Astrocyte (in vitro differentiated cells and primary cell): Measurements from ENCODE around the gene COX6B1. TPM values are rescaled to one million over a fixed set of nuclear protein-coding genes. Genes with fewer than 3 reads are reported as not detected.

ENCODE experiments used
- DNase-seq: peaks from one replicate; pipeline ENCODE4 v3.0.0-alpha.2; 2010; ENCODE audit warnings: low read depth
- FAIRE-seq: peaks from 2 replicates; lab custom pipeline; 2011; peaks lifted over from hg19 to GRCh38; lab: Jason Lieb, UNC
- H2AFZ ChIP-seq: 2 replicates; pipeline ENCODE4 v1.6.0; 2012; ENCODE audit warnings: low read depth, low read length, inconsistent platforms
- H3K27ac ChIP-seq: 2 replicates; pipeline ENCODE4 v1.5.1; 2011; ENCODE audit warnings: low read depth, low read length, inconsistent platforms
- H3K27me3 ChIP-seq: 2 replicates; pipeline ENCODE4 v1.6.0; 2011; ENCODE audit warnings: low read length, inconsistent platforms; ENCODE audit not compliant: insufficient read depth
- H3K36me3 ChIP-seq: 2 replicates; pipeline ENCODE4 v1.5.1; 2011; ENCODE audit warnings: low read length, inconsistent platforms; ENCODE audit not compliant: insufficient read depth
- H3K4me1 ChIP-seq: 2 replicates; pipeline ENCODE4 v1.5.1; 2011; ENCODE audit warnings: low read length, inconsistent platforms; ENCODE audit not compliant: insufficient read depth
- H3K4me2 ChIP-seq: 2 replicates; pipeline ENCODE4 v1.6.0; 2012; ENCODE audit warnings: low read length, inconsistent platforms
- H3K4me3 ChIP-seq: 2 replicates; pipeline ENCODE4 v1.5.1; 2011; ENCODE audit warnings: low read depth, mild to moderate bottlenecking, low read length, inconsistent platforms; ENCODE audit not compliant: insufficient read depth
- H3K79me2 ChIP-seq: 2 replicates; pipeline ENCODE4 v1.6.0; 2012; ENCODE audit warnings: mild to moderate bottlenecking, low read length, inconsistent platforms; ENCODE audit not compliant: insufficient read depth
- H3K9ac ChIP-seq: 2 replicates; pipeline ENCODE4 v1.6.0; 2012; ENCODE audit warnings: mild to moderate bottlenecking, low read length, inconsistent platforms
- H3K9me3 ChIP-seq: 2 replicates; pipeline ENCODE4 v1.5.1; 2012; ENCODE audit warnings: low read depth, mild to moderate bottlenecking, low read length, inconsistent platforms; ENCODE audit not compliant: insufficient read depth
- H4K20me1 ChIP-seq: 2 replicates; pipeline ENCODE4 v1.6.0; 2012; ENCODE audit warnings: low read length, inconsistent platforms; ENCODE audit not compliant: insufficient read depth
- H3K27ac Mint-ChIP-seq: one replicate; pipeline ENCODE4 v1.8.0; 2021; ENCODE audit warnings: mild to moderate bottlenecking, mixed read lengths; ENCODE audit not compliant: unreplicated experiment
- H3K27me3 Mint-ChIP-seq: one replicate; pipeline ENCODE4 v1.8.0; 2021; ENCODE audit warnings: low read depth, mixed read lengths; ENCODE audit not compliant: unreplicated experiment
- H3K36me3 Mint-ChIP-seq: one replicate; pipeline ENCODE4 v1.8.0; 2021; ENCODE audit warnings: low read depth, mixed read lengths; ENCODE audit not compliant: unreplicated experiment
- H3K4me1 Mint-ChIP-seq: one replicate; pipeline ENCODE4 v1.8.0; 2021; ENCODE audit warnings: low read depth, mixed read lengths; ENCODE audit not compliant: unreplicated experiment
- H3K4me3 Mint-ChIP-seq: one replicate; pipeline ENCODE4 v1.8.0; 2021; ENCODE audit warnings: mild to moderate bottlenecking, moderate library complexity, mixed read lengths; ENCODE audit not compliant: unreplicated experiment
- H3K9me3 Mint-ChIP-seq: one replicate; pipeline ENCODE4 v1.8.0; 2021; ENCODE audit warnings: mild to moderate bottlenecking, mixed read lengths; ENCODE audit not compliant: unreplicated experiment
- EZH2 ChIP-seq: IDR thresholded peaks from 2 replicates; pipeline ENCODE4 v1.6.1; 2012; ENCODE audit warnings: mild to moderate bottlenecking, low read length, inconsistent platforms; ENCODE audit not compliant: insufficient read depth
- total RNA-seq: library from RNA; stranded (reverse); gene quantifications from 2 replicates; pipeline ENCODE4 v1.2.1, GENCODE V29; 2021
- TF ChIP-seq, protein P1 (sequence below): IDR thresholded peaks from 2 replicates; pipeline ENCODE4 v1.5.1; 2011; ENCODE audit warnings: low read depth, mild to moderate bottlenecking, inconsistent platforms, low read length, moderate library complexity; ENCODE audit not compliant: insufficient read depth

COX6B1 gene
- total RNA-seq, 1 donor from 2014 or later = 344 TPM

- peaks cover 17% of the 10 kb centered on the region for H3K36me3 ChIP-seq
Observed at GRCh38 chr19:35639321-35639639, 8.8 kb upstream of the COX6B1 start.

DNA sequence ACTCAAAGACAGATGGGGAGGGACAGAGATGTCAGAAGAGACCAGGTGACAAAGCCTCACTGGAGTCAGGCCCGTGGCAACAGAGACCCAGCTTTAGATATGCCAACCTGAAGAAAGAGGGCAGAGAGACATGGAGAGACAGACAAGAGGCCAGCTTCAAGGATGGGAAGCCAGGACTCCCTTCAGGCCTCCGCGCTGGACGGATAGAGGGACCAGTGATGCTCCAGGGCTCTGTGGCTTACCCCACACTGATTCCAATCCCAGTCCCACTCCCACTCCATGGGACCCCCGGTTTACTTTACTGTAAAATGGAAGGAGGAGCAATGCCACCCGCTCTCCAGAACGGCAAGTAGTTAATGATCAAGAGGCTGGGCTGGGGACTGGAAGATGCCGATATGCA, 8.3 kb upstream of the COX6B1 start:
- H3K4me3 ChIP-seq = no peak overlapping the region
- no peak overlapping the region for H3K27ac ChIP-seq
- H3K4me1 ChIP-seq = peaks cover 10% of the 10 kb centered on the region
- Mint-ChIP-seq H3K9me3 (no peaks in the 10 kb centered on the region), H3K27me3 (no peaks in the 10 kb centered on the region), H3K4me3 (no peak overlapping the region), H3K4me1 (no peaks in the 10 kb centered on the region), H3K36me3 (peaks cover 11% of the 10 kb centered on the region), H3K27ac (no peak overlapping the region)
- DNase-seq = no peak
- no peak overlapping the region for H2AFZ ChIP-seq
- no peaks in the 10 kb centered on the region for H4K20me1 ChIP-seq
- TF ChIP-seq, protein P1, sequence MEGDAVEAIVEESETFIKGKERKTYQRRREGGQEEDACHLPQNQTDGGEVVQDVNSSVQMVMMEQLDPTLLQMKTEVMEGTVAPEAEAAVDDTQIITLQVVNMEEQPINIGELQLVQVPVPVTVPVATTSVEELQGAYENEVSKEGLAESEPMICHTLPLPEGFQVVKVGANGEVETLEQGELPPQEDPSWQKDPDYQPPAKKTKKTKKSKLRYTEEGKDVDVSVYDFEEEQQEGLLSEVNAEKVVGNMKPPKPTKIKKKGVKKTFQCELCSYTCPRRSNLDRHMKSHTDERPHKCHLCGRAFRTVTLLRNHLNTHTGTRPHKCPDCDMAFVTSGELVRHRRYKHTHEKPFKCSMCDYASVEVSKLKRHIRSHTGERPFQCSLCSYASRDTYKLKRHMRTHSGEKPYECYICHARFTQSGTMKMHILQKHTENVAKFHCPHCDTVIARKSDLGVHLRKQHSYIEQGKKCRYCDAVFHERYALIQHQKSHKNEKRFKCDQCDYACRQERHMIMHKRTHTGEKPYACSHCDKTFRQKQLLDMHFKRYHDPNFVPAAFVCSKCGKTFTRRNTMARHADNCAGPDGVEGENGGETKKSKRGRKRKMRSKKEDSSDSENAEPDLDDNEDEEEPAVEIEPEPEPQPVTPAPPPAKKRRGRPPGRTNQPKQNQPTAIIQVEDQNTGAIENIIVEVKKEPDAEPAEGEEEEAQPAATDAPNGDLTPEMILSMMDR = no peak
- no peak for TF ChIP-seq EZH2
- FAIRE-seq = no peak
- H3K4me2 ChIP-seq = no peak overlapping the region
- H3K27me3 ChIP-seq = no peaks in the 10 kb centered on the region
- H3K79me2 ChIP-seq = no peaks in the 10 kb centered on the region
- H3K9me3 ChIP-seq = no peaks in the 10 kb centered on the region
- H3K36me3 ChIP-seq = peaks cover 13% of the 10 kb centered on the region
- no peak overlapping the region for H3K9ac ChIP-seq

More at GRCh38 chr19:35639321-35639639, 8.8 kb upstream of the COX6B1 start:
- no peak overlapping the region for H2AFZ ChIP-seq
- DNase-seq (no peak), FAIRE-seq (no peak)
- no peaks in the 10 kb centered on the region for H3K79me2 ChIP-seq
- Mint-ChIP-seq H3K27me3 (no peaks in the 10 kb centered on the region), H3K4me1 (no peaks in the 10 kb centered on the region), H3K27ac (no peak overlapping the region), H3K4me3 (no peak overlapping the region), H3K9me3 (no peaks in the 10 kb centered on the region), H3K36me3 (peaks cover 11% of the 10 kb centered on the region)
- TF ChIP-seq, protein P1 = no peak
- no peak for TF ChIP-seq EZH2
- no peak overlapping the region for H3K9ac ChIP-seq
- H3K4me3 ChIP-seq = no peak overlapping the region
- H4K20me1 ChIP-seq = no peaks in the 10 kb centered on the region
- peaks cover 7% of the 10 kb centered on the region for H3K4me1 ChIP-seq
- no peak overlapping the region for H3K4me2 ChIP-seq
- H3K27me3 ChIP-seq = no peaks in the 10 kb centered on the region
- H3K9me3 ChIP-seq = no peaks in the 10 kb centered on the region
- H3K27ac ChIP-seq = no peak overlapping the region

DNA sequence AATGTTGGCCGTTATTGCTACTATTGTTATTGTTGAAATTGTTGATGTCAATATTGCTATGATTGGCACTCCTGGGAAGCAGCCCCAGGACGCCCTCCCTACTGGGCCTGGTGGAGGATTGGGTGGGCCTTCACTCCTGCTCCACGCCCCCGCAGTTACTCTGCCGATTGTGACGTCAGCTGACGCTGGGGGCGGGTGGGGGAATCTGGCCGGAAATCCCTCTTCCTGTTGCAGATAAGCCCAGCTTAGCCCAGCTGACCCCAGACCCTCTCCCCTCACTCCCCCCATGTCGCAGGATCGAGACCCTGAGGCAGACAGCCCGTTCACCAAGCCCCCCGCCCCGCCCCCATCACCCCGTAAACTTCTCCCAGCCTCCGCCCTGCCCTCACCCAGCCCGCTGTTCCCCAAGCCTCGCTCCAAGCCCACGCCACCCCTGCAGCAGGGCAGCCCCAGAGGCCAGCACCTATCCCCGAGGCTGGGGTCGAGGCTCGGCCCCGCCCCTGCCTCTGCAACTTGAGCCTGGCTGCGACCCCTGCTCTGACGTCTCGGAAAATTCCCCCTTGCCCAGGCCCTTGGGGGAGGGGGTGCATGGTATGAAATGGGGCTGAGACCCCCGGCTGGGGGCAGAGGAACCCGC, 6.5 kb upstream of the COX6B1 start, which contains the start of gene ETV2:
ETV2 (plus strand) TSS at position 231 of the 637 bp plus-strand sequence. CDS start 716 bp downstream, outside the sequence.
- peaks cover 7% of the 10 kb centered on the region for H3K36me3 ChIP-seq
- no peaks in the 10 kb centered on the region for H3K27me3 ChIP-seq
- H3K79me2 ChIP-seq = no peaks in the 10 kb centered on the region
- no peaks in the 10 kb centered on the region for H3K9me3 ChIP-seq
- FAIRE-seq (no peak), DNase-seq (no peak)
- H3K27me3 Mint-ChIP-seq = no peaks in the 10 kb centered on the region
- no peak for TF ChIP-seq EZH2
- TF ChIP-seq, protein P1 = no peak
- peak within 1 kb of the TSS; percentile 66 for H3K4me2 ChIP-seq
- no peak within 1 kb of the TSS for H3K27ac ChIP-seq
- H2AFZ ChIP-seq = peak within 1 kb of the TSS; percentile 47
- no peak within 1 kb of the TSS for H3K9ac ChIP-seq
- peaks cover 2% of the 10 kb centered on the region for H3K4me1 Mint-ChIP-seq
- H4K20me1 ChIP-seq = no peaks in the 10 kb centered on the region
- peaks cover 10% of the 10 kb centered on the region for H3K36me3 Mint-ChIP-seq
- no peak within 1 kb of the TSS for H3K4me3 Mint-ChIP-seq
- H3K27ac Mint-ChIP-seq = no peak within 1 kb of the TSS
- H3K4me1 ChIP-seq = peaks cover 15% of the 10 kb centered on the region
- H3K4me3 ChIP-seq = no peak within 1 kb of the TSS
- no peaks in the 10 kb centered on the region for H3K9me3 Mint-ChIP-seq
